ENCODE measurements around the gene KLK1.

Gene KLK1

DNA sequence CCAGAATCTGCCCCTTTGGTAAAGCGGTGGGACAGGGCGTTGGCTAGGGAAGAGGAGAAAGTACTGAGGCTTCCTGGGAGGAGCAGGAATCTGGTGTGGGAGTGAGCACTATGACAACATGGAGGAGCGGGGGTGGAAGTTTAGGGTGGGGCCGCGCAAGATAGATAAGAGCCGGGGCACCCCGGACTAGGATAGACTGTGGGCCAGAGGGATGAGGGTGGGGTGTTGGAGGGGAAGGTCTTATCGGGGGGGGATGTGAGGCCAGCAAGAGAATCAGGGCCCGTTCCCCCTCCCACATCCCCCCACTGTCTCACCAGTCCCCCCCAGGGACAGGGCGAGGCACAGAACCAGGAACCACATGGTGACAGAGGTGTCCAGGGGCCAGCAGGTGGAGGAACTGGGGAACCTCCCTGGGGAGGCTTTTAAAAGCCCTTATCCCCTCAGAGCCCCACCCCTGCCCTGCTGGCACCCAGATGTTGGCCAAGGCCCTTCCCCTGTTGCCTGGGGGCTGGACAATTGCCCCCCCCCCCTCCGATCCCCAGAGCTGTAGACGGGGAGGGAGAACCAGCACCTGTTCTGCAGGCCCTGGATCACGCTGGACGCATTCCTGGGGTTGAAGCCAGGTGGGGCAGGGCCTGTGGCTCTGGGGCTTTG is at the start of gene KLK1:
Gene KLK1 (minus strand): TSS at position 399 of the 654 bp plus-strand sequence. CDS start 39 bp downstream, at position 360.
- no peak for DNase-seq (ENCODE audit: low read depth, low spot score)

DNA sequence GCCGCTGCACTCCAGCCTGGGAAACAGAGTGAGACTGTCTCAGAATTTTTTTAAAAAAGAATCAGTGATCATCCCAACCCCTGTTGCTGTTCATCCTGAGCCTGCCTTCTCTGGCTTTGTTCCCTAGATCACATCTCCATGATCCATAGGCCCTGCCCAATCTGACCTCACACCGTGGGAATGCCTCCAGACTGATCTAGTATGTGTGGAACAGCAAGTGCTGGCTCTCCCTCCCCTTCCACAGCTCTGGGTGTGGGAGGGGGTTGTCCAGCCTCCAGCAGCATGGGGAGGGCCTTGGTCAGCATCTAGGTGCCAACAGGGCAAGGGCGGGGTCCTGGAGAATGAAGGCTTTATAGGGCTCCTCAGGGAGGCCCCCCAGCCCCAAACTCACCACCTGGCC is 49.5 kb upstream of the KLK1 start, which contains the start of gene KLK2:
Gene KLK2 (plus strand): TSS at position 384 of the 400 bp plus-strand sequence. CDS start 35 bp downstream, outside the sequence.
- DNase-seq (ENCODE audit: low read depth, low spot score): no peak

DNA sequence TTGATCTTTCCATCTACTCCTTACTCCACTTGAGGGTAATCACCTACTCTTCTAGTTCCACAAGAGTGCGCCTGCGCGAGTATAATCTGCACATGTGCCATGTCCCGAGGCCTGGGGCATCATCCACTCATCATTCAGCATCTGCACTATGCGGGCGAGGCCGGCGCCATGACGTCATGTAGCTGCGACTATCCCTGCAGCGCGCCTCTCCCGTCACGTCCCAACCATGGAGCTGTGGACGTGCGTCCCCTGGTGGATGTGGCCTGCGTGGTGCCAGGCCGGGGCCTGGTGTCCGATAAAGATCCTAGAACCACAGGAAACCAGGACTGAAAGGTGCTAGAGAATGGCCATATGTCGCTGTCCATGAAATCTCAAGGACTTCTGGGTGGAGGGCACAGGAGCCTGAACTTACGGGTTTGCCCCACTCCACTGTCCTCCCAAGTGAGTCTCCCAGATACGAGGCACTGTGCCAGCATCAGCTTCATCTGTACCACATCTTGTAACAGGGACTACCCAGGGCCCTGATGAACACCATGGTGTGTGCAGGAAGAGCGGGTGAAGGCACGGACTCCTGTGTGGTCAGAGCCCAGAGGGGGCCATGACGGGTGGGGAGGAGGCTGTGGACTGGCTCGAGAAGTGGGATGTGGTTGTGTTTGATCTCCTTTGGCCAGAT is 47.0 kb upstream of the KLK1 start:
- no peak for DNase-seq (ENCODE audit: low read depth, low spot score)

DNA sequence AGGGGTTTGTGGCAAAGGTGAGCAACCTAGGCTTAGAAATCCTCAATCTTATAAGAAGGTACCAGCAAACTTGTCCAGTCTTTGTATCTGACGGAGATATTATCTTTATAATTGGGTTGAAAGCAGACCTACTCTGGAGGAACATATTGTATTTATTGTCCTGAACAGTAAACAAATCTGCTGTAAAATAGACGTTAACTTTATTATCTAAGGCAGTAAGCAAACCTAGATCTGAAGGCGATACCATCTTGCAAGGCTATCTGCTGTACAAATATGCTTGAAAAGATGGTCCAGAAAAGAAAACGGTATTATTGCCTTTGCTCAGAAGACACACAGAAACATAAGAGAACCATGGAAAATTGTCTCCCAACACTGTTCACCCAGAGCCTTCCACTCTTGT is 45.9 kb upstream of the KLK1 start:
- DNase-seq (ENCODE audit: low read depth, low spot score): no peak

DNA sequence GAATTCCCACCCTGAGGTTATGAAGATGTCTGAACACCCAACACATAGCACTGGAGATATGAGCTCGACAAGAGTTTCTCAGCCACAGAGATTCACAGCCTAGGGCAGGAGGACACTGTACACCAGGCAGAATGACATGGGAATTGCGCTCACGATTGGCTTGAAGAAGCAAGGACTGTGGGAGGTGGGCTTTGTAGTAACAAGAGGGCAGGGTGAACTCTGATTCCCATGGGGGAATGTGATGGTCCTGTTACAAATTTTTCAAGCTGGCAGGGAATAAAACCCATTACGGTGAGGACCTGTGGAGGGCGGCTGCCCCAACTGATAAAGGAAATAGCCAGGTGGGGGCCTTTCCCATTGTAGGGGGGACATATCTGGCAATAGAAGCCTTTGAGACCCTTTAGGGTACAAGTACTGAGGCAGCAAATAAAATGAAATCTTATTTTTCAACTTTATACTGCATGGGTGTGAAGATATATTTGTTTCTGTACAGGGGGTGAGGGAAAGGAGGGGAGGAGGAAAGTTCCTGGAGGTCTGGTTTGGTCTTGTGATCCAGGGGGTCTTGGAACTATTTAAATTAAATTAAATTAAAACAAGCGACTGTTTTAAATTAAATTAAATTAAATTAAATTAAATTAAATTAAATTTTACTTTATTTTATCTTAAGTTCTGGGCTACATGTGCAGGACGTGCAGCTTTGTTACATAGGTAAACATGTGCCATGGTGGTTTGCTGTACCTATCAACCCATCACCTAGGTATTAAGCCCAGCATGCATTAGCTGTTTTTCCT is 38.1 kb upstream of the KLK1 start:
- DNase-seq (ENCODE audit: low read depth, low spot score): no peak

DNA sequence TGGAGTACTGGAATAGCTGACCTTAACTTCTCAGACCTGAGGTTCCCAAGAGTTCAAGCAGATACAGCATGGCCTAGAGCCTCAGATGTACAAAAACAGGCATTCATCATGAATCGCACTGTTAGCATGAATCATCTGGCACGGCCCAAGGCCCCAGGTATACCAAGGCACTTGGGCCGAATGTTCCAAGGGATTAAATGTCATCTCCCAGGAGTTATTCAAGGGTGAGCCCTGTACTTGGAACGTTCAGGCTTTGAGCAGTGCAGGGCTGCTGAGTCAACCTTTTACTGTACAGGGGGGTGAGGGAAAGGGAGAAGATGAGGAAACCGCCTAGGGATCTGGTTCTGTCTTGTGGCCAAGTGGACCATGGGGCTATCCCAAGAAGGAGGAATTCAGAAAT is 37.4 kb upstream of the KLK1 start:
- DNase-seq (ENCODE audit: low read depth, low spot score): no peak

DNA sequence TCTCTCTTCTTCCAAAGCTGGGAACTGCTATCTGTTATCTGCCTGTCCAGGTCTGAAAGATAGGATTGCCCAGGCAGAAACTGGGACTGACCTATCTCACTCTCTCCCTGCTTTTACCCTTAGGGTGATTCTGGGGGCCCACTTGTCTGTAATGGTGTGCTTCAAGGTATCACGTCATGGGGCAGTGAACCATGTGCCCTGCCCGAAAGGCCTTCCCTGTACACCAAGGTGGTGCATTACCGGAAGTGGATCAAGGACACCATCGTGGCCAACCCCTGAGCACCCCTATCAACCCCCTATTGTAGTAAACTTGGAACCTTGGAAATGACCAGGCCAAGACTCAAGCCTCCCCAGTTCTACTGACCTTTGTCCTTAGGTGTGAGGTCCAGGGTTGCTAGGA is 36.3 kb upstream of the KLK1 start:
- no peak for DNase-seq (ENCODE audit: low read depth, low spot score)

DNA sequence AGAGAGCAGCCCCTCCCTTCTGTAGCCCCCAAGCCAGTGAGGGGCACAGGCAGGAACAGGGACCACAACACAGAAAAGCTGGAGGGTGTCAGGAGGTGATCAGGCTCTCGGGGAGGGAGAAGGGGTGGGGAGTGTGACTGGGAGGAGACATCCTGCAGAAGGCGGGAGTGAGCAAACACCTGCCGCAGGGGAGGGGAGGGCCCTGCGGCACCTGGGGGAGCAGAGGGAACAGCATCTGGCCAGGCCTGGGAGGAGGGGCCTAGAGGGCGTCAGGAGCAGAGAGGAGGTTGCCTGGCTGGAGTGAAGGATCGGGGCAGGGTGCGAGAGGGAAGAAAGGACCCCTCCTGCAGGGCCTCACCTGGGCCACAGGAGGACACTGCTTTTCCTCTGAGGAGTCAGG is 35.3 kb upstream of the KLK1 start:
- DNase-seq (ENCODE audit: low read depth, low spot score): no peak

DNA sequence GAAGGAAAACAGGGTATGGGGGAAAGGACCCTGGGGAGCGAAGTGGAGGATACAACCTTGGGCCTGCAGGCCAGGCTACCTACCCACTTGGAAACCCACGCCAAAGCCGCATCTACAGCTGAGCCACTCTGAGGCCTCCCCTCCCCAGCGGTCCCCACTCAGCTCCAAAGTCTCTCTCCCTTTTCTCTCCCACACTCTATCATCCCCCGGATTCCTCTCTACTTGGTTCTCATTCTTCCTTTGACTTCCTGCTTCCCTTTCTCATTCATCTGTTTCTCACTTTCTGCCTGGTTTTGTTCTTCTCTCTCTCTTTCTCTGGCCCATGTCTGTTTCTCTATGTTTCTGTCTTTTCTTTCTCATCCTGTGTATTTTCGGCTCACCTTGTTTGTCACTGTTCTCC is 33.8 kb upstream of the KLK1 start:
- DNase-seq (ENCODE audit: low read depth, low spot score): no peak

DNA sequence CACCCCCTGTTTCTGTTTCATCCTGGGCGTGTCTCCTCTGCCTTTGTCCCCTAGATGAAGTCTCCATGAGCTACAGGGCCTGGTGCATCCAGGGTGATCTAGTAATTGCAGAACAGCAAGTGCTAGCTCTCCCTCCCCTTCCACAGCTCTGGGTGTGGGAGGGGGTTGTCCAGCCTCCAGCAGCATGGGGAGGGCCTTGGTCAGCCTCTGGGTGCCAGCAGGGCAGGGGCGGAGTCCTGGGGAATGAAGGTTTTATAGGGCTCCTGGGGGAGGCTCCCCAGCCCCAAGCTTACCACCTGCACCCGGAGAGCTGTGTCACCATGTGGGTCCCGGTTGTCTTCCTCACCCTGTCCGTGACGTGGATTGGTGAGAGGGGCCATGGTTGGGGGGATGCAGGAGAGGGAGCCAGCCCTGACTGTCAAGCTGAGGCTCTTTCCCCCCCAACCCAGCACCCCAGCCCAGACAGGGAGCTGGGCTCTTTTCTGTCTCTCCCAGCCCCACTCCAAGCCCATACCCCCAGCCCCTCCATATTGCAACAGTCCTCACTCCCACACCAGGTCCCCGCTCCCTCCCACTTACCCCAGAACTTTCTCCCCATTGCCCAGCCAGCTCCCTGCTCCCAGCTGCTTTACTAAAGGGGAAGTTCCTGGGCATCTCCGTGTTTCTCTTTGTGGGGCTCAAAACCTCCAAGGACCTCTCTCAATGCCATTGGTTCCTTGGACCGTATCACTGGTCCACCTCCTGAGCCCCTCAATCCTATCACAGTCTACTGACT is 31.2 kb upstream of the KLK1 start, which contains the start of gene KLK3:
Gene KLK3 (plus strand): TSS at position 280 of the 775 bp plus-strand sequence. CDS start 41 bp downstream, at position 321.
- DNase-seq (ENCODE audit: low read depth, low spot score): no peak

DNA sequence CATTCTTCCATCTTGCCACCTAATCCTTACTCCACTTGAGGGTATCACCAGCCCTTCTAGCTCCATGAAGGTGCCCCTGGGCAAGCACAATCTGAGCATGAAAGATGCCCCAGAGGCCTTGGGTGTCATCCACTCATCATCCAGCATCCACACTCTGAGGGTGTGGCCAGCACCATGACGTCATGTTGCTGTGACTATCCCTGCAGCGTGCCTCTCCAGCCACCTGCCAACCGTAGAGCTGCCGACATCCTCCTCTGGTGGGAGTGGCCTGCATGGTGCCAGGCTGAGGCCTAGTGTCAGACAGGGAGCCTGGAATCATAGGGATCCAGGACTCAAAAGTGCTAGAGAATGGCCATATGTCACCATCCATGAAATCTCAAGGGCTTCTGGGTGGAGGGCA is 28.0 kb upstream of the KLK1 start:
- DNase-seq (ENCODE audit: low read depth, low spot score): no peak

DNA sequence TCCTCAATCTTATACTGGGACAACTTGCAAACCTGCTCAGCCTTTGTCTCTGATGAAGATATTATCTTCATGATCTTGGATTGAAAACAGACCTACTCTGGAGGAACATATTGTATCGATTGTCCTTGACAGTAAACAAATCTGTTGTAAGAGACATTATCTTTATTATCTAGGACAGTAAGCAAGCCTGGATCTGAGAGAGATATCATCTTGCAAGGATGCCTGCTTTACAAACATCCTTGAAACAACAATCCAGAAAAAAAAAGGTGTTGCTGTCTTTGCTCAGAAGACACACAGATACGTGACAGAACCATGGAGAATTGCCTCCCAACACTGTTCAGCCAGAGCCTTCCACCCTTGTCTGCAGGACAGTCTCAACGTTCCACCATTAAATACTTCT is 27.2 kb upstream of the KLK1 start:
- DNase-seq (ENCODE audit: low read depth, low spot score): no peak

DNA sequence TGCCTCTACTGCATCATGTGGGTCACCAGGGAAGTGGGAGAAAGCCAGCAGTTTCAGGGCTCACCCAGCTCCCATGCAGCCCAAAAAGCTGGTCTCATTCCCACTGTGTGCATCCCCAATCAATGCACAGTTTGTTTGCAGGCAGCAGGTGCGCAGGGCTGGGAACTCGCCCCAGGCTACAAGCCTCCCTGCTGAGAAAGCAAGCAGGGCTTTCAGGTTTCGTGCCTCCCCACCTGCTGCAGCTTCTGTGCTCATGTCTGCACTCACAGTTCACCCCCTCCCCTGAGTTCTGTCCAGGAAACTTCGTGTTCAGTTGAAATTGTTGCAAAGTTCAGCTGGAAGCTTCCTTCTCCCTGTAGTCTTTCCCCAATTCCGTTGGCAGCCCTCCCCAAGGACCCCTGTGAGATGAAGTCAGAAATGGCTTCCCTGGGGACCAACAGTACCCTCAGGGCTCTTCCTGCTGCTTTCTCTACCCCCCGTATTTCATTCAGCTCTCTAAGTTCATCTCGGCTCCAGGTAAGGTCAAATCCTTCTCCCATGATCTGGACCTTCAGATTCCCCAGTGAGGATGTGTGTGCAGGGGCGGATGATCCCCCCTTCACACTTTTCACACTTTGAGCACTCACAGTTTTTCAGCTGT is 20.8 kb upstream of the KLK1 start:
- DNase-seq (ENCODE audit: low read depth, low spot score): no peak

DNA sequence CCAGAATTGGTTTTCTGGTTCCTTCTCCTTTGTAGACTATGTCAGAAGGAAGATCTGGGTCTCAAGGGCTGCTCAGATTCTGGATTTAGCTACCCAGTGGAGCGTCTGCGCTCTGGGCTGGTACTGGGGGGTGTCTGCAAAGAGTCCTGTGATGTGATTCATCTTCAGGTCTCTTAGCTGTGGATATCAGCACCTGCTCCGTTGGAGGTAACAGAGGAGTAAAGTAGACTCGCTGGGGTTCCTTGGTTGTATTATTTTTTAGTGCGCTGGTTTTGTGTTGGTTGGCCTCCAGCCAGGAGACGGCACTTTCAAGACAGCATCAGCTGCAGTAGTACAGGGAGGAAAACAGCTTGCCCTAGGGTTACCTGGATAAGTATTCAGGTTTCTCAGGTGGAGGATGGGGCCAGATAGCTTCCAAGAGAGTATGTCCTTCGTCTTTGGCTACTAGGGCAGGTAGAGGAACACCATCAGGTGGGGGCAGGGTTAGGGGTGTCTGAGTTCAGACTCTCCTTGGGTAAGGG is 20.2 kb upstream of the KLK1 start:
- DNase-seq (ENCODE audit: low read depth, low spot score): no peak

DNA sequence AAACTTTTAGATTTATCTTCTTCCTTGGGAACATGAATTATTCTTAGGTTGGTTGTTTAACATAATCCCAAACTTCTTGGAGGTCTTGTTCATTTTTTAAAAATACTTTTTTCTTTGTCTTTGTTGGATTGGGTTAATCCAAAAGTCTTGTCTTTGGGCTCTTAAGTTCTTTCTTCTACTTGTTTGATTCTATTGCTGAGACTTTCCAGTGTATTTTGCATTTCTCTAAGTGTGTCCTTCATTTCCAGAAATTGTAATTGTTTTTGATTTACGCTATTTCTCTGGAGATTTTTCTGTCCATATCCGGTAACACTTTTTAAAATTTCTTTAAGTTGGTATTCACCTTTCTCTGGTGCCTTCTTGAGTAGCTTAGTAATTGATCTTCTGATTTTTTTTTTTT is 19.6 kb upstream of the KLK1 start:
- no peak for DNase-seq (ENCODE audit: low read depth, low spot score)

DNA sequence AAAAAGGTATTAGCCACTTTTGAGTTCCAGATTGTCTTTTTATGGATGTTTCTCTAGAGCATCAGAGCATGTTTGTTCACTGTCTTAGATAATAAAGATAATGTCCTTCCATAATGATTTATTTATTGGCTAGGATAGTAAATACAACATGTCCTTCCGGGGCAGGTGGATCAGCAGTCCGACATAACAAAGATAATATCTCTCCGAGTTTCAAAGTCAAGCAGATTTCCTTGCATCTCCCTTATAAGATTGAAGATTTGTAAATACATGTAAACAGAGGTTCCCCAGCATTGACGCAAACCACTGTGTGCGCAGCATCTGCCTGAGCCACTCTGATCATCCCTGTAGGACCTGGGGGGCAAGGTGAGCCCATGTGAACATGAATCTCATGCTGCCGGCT is 18.5 kb upstream of the KLK1 start:
- no peak for DNase-seq (ENCODE audit: low read depth, low spot score)

DNA sequence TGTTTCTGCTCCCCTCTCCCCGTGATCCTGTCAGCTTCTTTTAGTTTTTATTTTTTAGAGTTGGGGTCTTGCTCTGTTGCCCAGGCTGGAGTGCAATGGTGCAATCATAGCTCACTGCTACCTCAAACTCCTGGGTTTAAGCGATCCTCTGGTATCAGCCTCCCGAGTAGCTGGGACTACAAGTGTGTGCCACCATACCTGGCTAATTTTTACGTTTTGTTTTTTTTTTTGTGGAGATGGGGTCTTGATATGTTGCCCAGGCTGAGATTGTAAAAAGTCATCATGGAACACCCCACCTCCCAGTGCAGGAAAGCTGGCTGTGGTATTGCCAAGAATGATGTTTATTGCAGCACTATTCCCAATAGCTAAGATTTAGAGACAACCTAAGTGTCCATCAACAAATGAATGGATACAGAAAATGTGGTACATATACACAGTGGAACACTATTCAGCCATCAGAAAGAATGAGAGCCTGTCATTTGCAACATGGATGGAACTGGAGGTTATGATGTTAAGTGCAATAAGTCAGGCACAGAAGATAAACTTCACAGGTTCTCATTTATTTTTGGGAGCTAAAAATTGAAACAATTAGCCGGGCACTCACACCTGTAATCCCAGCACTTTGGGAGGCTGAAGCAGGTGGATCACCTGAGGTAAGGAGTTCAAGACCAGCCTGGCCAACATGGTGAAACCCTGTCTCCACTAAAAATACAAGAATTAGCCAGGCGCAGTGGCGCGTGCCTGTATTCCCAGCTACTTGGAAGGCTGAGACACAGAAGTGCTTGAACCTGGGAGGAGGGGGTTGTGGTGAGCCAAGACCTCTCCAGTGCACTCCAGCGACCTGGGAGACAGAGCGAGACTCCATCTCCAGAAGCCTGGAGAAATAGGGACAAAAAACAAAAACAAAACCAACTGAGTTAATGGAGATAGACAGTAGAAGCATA is 16.4 kb upstream of the KLK1 start:
- no peak for DNase-seq (ENCODE audit: low read depth, low spot score)

DNA sequence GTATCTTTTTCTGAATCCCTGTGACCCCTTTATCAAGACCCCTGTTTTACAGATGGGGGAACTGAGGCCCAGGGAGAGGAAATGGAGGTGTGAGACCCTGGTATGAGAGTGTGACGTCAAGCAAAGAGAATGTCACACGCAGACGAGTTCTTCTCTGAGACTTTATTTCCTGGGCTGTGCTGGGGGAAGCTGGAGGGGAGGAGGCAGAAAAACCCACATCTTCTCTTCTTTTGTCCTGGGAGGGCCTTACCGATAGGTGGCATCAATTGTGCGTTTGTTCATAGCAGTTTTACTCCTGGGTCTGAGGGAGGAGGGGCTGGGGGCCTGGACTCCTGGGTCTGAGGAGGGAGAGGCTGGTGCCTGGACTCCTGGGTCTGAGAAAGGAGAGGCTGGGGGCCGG is 14.7 kb upstream of the KLK1 start:
- DNase-seq (ENCODE audit: low read depth, low spot score): no peak

DNA sequence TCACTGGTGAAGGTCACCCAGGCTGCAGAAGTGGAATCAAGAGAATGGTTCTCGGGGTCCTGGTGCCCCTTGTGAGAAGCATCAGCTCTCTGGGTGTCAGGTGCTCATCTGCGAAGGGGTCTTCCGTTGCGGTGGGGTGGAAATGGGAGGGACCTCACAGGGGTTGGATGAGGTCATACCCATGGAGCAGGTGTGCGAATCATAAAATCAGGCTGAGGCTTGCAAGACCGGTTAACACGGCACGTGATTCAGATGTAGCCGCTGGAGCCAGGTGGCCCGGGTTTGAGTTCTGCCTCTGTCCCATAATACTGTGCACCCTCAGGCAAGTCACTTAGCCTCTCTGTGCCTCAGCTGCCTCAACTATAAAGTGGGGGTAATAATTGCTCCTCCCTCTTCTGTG is 13.7 kb upstream of the KLK1 start:
- DNase-seq (ENCODE audit: low read depth, low spot score): no peak
